HepG2 (cell line): ENCODE measurements around the gene GRIP1. TPM values are rescaled to one million over a fixed set of nuclear protein-coding genes. Genes with fewer than 3 reads are reported as not detected.

ENCODE experiments used
- ATAC-seq: fragments of 200-7000 bp; cut with Tn5 transposase; 3 replicates; pipeline ENCODE4 v1.9.1; 2020; ENCODE audit warnings: mild to moderate bottlenecking, moderate library complexity
- BruUV-seq: library from RNA; stranded (reverse); fragments of 400-500 nt; replicated peaks from 2 replicates; lab custom pipeline; 2021; lab: Mats Ljungman, UMichigan
- CTCF ChIA-PET: fragments of 300-600 bp; formaldehyde crosslinking; extraction: SDS; loops from one replicate; lab custom pipeline; 2021; ENCODE audit warnings: low total read pairs, inconsistent platforms, low intra/inter-chr PET ratio; lab: Yijun Ruan, JAX
- POLR2A ChIA-PET: fragments of 350-600 bp; sonication (Branson Sonifier 250); formaldehyde crosslinking; loops from one replicate; lab custom pipeline; 2020; ENCODE audit warnings: antibody characterized with exemption, inconsistent platforms; lab: Yijun Ruan, JAX
- DNase-seq: peaks from one replicate; pipeline ENCODE4 v3.0.0-alpha.2; 2015; ENCODE audit warnings: low spot score
- FAIRE-seq: peaks from 3 replicates; lab custom pipeline; 2011; peaks lifted over from hg19 to GRCh38; lab: Jason Lieb, UNC
- H2AFZ ChIP-seq: one replicate; pipeline ENCODE4 v1.6.1; 2011; ENCODE audit warnings: low read length, inconsistent platforms
- H3K27ac ChIP-seq: fragments of 300-600 bp; 3 replicates; pipeline ENCODE4 v1.8.0; 2011; ENCODE audit warnings: mixed run types, mild to moderate bottlenecking, mixed read lengths, low read length, inconsistent platforms; ENCODE audit not compliant: insufficient read depth; ENCODE audit errors: extremely low read length
- H3K27me3 ChIP-seq, 2 experiments: fragments of 200-600 bp in 1 of 2; 2 replicates in 1 of 2; 3 replicates in 1 of 2; pipeline versions ENCODE4 v1.6.0 to v1.8.0; 2011; ENCODE audit warnings: low read length in 2 of 2, mild to moderate bottlenecking in 2 of 2, moderate library complexity in 2 of 2, inconsistent platforms in 1 of 2; ENCODE audit not compliant: insufficient read depth in 2 of 2, control insufficient read depth in 1 of 2
- H3K36me3 ChIP-seq, 2 experiments: fragments of 200-600 bp in 1 of 2; replicated peaks in 1 of 2; 2 replicates in 1 of 2; 3 replicates in 1 of 2; pipeline versions ENCODE4 v1.5.1 to v1.8.0; 2011; ENCODE audit warnings: low read length in 2 of 2, inconsistent platforms in 1 of 2; ENCODE audit not compliant: insufficient read depth in 2 of 2, control insufficient read depth in 1 of 2
- H3K4me1 ChIP-seq: 2 replicates; pipeline ENCODE4 v1.5.1; 2012; ENCODE audit warnings: low read length, inconsistent platforms; ENCODE audit not compliant: insufficient read depth
- H3K4me2 ChIP-seq: 2 replicates; pipeline ENCODE4 v1.6.0; 2011; ENCODE audit warnings: low read depth, low read length, inconsistent platforms
- H3K4me3 ChIP-seq, 3 experiments: fragments of 200-600 bp in 1 of 3; sonication (generic), shearing (Covaris generic) in 1 of 3; replicated peaks in 1 of 3; 2 replicates each; pipeline ENCODE4 v1.5.1; 2011 to 2016; ENCODE audit warnings: low read length in 3 of 3, inconsistent platforms in 2 of 3, low read depth in 2 of 3, mild to moderate bottlenecking in 2 of 3, control low read depth in 1 of 3, mixed read lengths in 1 of 3; ENCODE audit not compliant: insufficient read depth in 1 of 3
- H3K79me2 ChIP-seq: one replicate; pipeline ENCODE4 v1.6.1; 2011; ENCODE audit warnings: low read length, inconsistent platforms; ENCODE audit not compliant: insufficient read depth
- H3K9ac ChIP-seq: 2 replicates; pipeline ENCODE4 v1.6.0; 2011; ENCODE audit warnings: mild to moderate bottlenecking, low read depth, low read length, inconsistent platforms; ENCODE audit not compliant: insufficient read depth
- H3K9me3 ChIP-seq: 2 replicates; pipeline ENCODE4 v1.5.1; 2012; ENCODE audit warnings: mild to moderate bottlenecking, low read length
- H4K20me1 ChIP-seq: 2 replicates; pipeline ENCODE4 v1.6.0; 2011; ENCODE audit warnings: inconsistent platforms, mild to moderate bottlenecking, low read length, moderate library complexity; ENCODE audit not compliant: insufficient read depth
- ETV5 ChIP-seq: IDR thresholded peaks from 2 replicates; pipeline ENCODE4 v1.6.1; 2018; ENCODE audit warnings: missing biosample characterization, missing genetic modification reagents, inconsistent platforms, borderline replicate concordance
- GABPA ChIP-seq, 2 experiments: IDR thresholded peaks; 2 replicates each; pipeline ENCODE4 v1.6.1; 2011 to 2016; ENCODE audit warnings: low read depth in 2 of 2, low read length in 1 of 2, missing biosample characterization in 1 of 2, missing genetic modification characterization in 1 of 2
- HMG20A ChIP-seq: IDR thresholded peaks from 2 replicates; pipeline ENCODE4 v1.6.1; 2016; ENCODE audit warnings: borderline replicate concordance
- HNRNPK ChIP-seq: fragments of 200-400 bp; formaldehyde crosslinking; IDR thresholded peaks from 2 replicates; pipeline ENCODE4 v1.6.1; 2018; ENCODE audit warnings: low read length, low read depth, moderate library complexity, mild to moderate bottlenecking; ENCODE audit not compliant: poor library complexity, severe bottlenecking
- NFRKB ChIP-seq: fragments of 450-650 bp; IDR thresholded peaks from 2 replicates; pipeline ENCODE4 v1.6.1; 2017
- ZNF646 ChIP-seq: sonication (generic); formaldehyde crosslinking; IDR thresholded peaks from 2 replicates; pipeline ENCODE4 v1.9.0; 2021; ENCODE audit warnings: mild to moderate bottlenecking, missing genetic modification reagents
- ZNF678 ChIP-seq: sonication (generic); formaldehyde crosslinking; IDR thresholded peaks from 2 replicates; pipeline ENCODE4 v1.4.0; 2020; ENCODE audit warnings: mild to moderate bottlenecking, missing genetic modification reagents
- ZNF780A ChIP-seq: sonication (generic); formaldehyde crosslinking; IDR thresholded peaks from 2 replicates; pipeline ENCODE4 v1.8.0; 2022; ENCODE audit warnings: mild to moderate bottlenecking, missing genetic modification reagents, moderate library complexity
- ZUFSP ChIP-seq: sonication (generic); formaldehyde crosslinking; IDR thresholded peaks from 2 replicates; pipeline ENCODE4 v1.9.0; 2021; ENCODE audit warnings: missing genetic modification reagents, mild to moderate bottlenecking, borderline replicate concordance
- WGBS: methylation state at CpG from one replicate; pipeline ENCODE4 v1.1.6; 2017; ENCODE audit warnings: low lambda C conversion rate; 5-methylcytosine and 5-hydroxymethylcytosine counted together
- in situ Hi-C: cut with HindIII; loops from 2 replicates; pipeline ENCODE4 v1.10.0; 2017; ENCODE audit warnings: low pct_unique_long_range_greater_than_20kb; ENCODE audit not compliant: extremely low pct_ligation_motif_present
- intact Hi-C: fragments of 100-400 bp; cut with micrococcal nuclease; formaldehyde crosslinking; loops from one replicate; pipeline ENCODE4 v1.10.0; 2022; ENCODE audit not compliant: unreplicated experiment
- polyA plus RNA-seq, 8 experiments: library from polyadenylated mRNA; depleted of rRNA in 3 of 8; stranded (reverse) in 7 of 8; unstranded in 1 of 8; fragments of >200 nt; fragmentation: Illumina TruSeq in 4 of 8; extraction: Trizol in 4 of 8; gene quantifications; 2 replicates each; pipeline versions ENCODE4 v1.2.1 to v1.2.3, GENCODE V29; 2011 to 2016; ENCODE audit warnings: low read depth in 4 of 8, missing spikeins in 1 of 8, mixed read lengths in 1 of 8; ENCODE audit not compliant: insufficient read depth in 1 of 8
- total RNA-seq, 5 experiments: library from RNA; depleted of rRNA; stranded (reverse); fragments of >200 nt; fragmentation: Illumina TruSeq; extraction: Trizol; gene quantifications; 2 replicates each; pipeline ENCODE4 v1.2.3, GENCODE V29; 2016; ENCODE audit warnings: low read depth in 1 of 5

GRIP1 gene
- total and polyA plus RNA-seq, 2 of the 13 experiments (the other 11 are each of a cell fraction or from before 2014, with no cell fraction given) = not detected

- no peak overlapping the region for H2AFZ ChIP-seq
- in situ Hi-C loops (no loop called here), intact Hi-C loops (no loop called here)
- H3K4me3 ChIP-seq = no peak overlapping the region
- POLR2A ChIA-PET = no interaction called here
- no peak overlapping the region for H3K27ac ChIP-seq
- no peaks in the 10 kb centered on the region for H3K79me2 ChIP-seq
- no peak for ATAC-seq
- no peak overlapping the region for H3K9ac ChIP-seq
- no peaks in the 10 kb centered on the region for H3K36me3 ChIP-seq
- no peak overlapping the region for H3K4me2 ChIP-seq
- TF ChIP-seq GABPA (IDR thresholded peaks at IDR 0.05; ENCODE audit: low read depth, low read length) (no peak), GABPA (CRISPR knock-in tag; IDR thresholded peaks at IDR 0.05; ENCODE audit: low read depth) (no peak), ZNF678 (no peak), NFRKB (no peak), HMG20A (CRISPR knock-in tag) (no peak), ETV5 (CRISPR knock-in tag) (no peak), HNRNPK (no peak), ZNF780A (CRISPR knock-in tag) (no peak), ZUFSP (CRISPR knock-in tag) (no peak), ZNF646 (CRISPR knock-in tag) (no peak)
- CTCF ChIA-PET = no interaction called here
- no peaks in the 10 kb centered on the region for H3K27me3 ChIP-seq
- no peak for DNase-seq
- BruUV-seq = no TSS peak
- no peak for FAIRE-seq
- H3K9me3 ChIP-seq = no peaks in the 10 kb centered on the region
- no peaks in the 10 kb centered on the region for H3K4me1 ChIP-seq
- no peaks in the 10 kb centered on the region for H4K20me1 ChIP-seq
- 0% methylated on average over 2 of the region's 2 CpGs for WGBS
Observed at GRCh38 chr12:66668311-66668710, 10.6 kb downstream of the GRIP1 start.
